Measurements from ENCODE around the gene PDZD2. TPM values are rescaled to one million over a fixed set of nuclear protein-coding genes. Genes with fewer than 3 reads are reported as not detected.
A peak's percentile ranks its signal among the peaks of the same experiment; 100 is the strongest.

The PDZD2 gene
- total RNA-seq, 1 experiment from 2014 or later, result 23.0 TPM

DNA sequence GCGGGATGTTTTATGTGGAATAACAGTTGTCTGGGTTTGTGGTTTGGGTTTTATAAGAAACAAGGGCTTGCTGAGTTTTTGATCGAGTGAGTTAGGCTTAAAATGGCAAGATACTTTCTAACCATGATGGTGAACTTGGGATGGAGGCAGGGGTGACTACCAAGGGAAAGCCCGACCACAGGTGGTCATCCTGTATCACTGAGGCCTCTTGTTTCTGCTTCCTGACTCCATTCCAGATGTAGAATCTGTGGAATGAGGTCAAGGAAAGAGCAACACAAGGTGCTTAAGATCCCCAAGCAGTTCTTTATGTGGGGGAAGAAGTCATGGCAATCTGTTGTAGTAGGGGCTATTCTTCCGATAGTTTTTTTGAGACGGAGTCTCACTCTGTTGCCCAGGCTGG, 412.9 kb downstream of the PDZD2 start:
- TF ChIP-seq, protein P1, sequence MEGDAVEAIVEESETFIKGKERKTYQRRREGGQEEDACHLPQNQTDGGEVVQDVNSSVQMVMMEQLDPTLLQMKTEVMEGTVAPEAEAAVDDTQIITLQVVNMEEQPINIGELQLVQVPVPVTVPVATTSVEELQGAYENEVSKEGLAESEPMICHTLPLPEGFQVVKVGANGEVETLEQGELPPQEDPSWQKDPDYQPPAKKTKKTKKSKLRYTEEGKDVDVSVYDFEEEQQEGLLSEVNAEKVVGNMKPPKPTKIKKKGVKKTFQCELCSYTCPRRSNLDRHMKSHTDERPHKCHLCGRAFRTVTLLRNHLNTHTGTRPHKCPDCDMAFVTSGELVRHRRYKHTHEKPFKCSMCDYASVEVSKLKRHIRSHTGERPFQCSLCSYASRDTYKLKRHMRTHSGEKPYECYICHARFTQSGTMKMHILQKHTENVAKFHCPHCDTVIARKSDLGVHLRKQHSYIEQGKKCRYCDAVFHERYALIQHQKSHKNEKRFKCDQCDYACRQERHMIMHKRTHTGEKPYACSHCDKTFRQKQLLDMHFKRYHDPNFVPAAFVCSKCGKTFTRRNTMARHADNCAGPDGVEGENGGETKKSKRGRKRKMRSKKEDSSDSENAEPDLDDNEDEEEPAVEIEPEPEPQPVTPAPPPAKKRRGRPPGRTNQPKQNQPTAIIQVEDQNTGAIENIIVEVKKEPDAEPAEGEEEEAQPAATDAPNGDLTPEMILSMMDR (IDR thresholded peaks at IDR 0.05; ENCODE audit: unreplicated experiment), result no peak
- no peak for DNase-seq (ENCODE audit: unreplicated experiment)
- Mint-ChIP-seq H3K4me1 (ENCODE audit: insufficient read depth, unreplicated experiment) (peaks cover 7% of the 10 kb centered on the region), H3K27ac (ENCODE audit: low read depth, unreplicated experiment) (no peak overlapping the region), H3K9me3 (ENCODE audit: unreplicated experiment) (no peaks in the 10 kb centered on the region), H3K27me3 (ENCODE audit: insufficient read depth, unreplicated experiment) (no peaks in the 10 kb centered on the region), H3K4me3 (ENCODE audit: unreplicated experiment) (no peak overlapping the region), H3K36me3 (ENCODE audit: insufficient read depth, unreplicated experiment) (peaks cover 38% of the 10 kb centered on the region)
- BruUV-seq (replicated peaks), result no TSS peak
- ChIA-PET POLR2A (no interaction called here), CTCF (no interaction called here)
- intact Hi-C loops (cut with micrococcal nuclease), result no loop called here

DNA sequence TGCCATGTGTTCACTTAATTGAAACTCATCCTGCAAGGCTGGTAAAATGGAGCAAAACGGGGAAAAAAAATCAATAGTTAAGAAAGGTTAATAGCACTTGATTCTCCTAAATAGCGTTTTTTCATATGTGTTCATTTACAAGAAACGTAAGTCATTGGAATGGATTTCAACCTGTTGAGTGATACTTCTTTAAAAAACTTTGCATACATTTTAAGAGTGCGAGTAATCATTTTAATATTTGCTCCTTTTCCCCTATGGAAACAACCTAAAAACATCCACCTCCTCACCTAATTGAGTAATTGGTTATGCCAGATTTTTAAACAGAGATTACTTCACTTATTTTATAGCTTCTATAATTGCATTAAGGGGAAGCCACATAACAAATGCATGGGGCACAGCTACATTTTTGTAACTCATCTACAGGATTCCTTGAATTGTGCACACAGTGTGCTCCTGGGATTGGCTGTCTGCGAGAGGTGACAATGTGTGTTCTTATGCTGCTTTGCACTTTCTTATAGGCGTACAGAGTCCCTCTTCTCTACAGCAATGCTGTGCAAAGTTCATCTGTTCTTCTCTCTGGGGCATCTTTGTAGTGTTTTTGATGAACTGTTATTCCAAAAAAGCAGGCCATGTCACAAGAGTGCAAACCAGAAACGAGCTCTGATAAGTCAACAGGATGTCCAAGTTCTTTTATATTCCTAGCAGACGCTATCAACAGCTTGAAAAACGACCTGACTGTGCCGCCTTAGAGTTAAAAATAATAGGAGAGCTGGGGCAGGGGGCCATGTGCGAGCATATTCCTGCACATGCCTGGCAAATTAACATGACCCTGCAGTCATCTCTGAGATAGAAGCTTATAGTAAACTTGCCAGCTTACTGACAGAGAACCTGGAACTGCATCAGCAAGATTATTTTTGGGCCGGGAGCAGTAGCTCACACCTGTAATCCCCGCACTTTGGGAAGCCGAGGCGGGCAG, 417.2 kb downstream of the PDZD2 start:
- CTCF ChIA-PET, result interaction anchor here (0.6 to 1.5 kb wide), 6 partner anchors 10 to 344 kb away, joined by 3 to 8 read pairs (median 3); no protein-coding TSS in a partner anchor
- BruUV-seq (replicated peaks), result no TSS peak
- Mint-ChIP-seq H3K4me3 (ENCODE audit: unreplicated experiment) (no peak overlapping the region), H3K27me3 (ENCODE audit: insufficient read depth, unreplicated experiment) (no peaks in the 10 kb centered on the region), H3K27ac (ENCODE audit: low read depth, unreplicated experiment) (peak overlapping the region; percentile 88), H3K36me3 (ENCODE audit: insufficient read depth, unreplicated experiment) (peaks cover 31% of the 10 kb centered on the region), H3K9me3 (ENCODE audit: unreplicated experiment) (no peaks in the 10 kb centered on the region), H3K4me1 (ENCODE audit: insufficient read depth, unreplicated experiment) (peaks cover 28% of the 10 kb centered on the region)
- intact Hi-C loops (cut with micrococcal nuclease), result loop anchor here (5.0 kb wide), 2 partner anchors 69 to 119 kb away; no protein-coding TSS in a partner anchor
- POLR2A ChIA-PET, result interaction anchor here (1.1 to 1.5 kb wide), 4 partner anchors 8 to 202 kb away, joined by 3 to 5 read pairs (median 4); no protein-coding TSS in a partner anchor
- TF ChIP-seq, protein P1 (IDR thresholded peaks at IDR 0.05; ENCODE audit: unreplicated experiment), result no peak
- DNase-seq (ENCODE audit: unreplicated experiment), result no peak

DNA sequence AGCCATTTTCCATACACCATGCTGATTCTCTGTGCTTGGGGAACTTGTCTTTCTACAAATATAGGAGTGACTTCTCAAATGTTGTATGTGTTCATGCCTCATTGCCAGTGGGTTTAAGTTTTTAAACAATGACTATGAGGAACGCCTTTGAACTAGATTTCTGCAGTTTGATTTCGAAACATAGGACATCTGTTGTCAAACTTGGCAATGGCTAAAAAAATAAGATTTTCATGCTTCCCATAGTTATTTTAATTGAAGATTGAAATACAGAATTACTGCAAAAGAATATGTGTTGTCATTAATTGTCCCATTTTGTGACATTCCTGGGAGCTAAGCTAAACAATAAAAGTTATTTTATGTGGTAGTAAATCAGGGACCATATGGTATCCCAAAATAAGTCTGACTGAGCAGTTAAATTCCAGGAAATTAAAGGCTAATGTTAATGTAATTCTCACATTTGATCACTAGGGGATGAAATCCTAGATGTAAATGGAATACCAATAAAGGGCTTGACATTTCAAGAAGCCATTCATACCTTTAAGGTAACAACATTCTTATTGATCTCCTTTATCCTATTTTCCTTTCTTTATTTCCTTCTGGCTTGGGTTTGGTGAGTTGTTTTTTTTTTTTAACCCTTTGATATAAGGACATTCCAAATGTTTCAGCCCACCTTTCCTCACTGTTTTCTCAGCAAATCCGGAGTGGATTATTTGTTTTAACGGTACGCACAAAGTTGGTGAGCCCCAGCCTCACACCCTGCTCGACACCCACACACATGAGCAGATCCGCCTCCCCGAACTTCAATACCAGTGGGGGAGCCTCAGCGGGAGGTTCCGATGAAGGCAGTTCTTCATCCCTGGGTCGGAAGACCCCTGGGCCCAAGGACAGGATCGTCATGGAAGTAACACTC, 418.5 kb downstream of the PDZD2 start:
- DNase-seq (ENCODE audit: unreplicated experiment), result peak; percentile 53
- CTCF ChIA-PET, result interaction anchor here (0.6 to 1.5 kb wide), 7 partner anchors 11 to 342 kb away, joined by 3 to 8 read pairs (median 5); no protein-coding TSS in a partner anchor
- Mint-ChIP-seq H3K36me3 (ENCODE audit: insufficient read depth, unreplicated experiment) (peaks cover 24% of the 10 kb centered on the region), H3K9me3 (ENCODE audit: unreplicated experiment) (no peaks in the 10 kb centered on the region), H3K4me3 (ENCODE audit: unreplicated experiment) (no peak overlapping the region), H3K27ac (ENCODE audit: low read depth, unreplicated experiment) (peak overlapping the region; percentile 88), H3K27me3 (ENCODE audit: insufficient read depth, unreplicated experiment) (no peaks in the 10 kb centered on the region), H3K4me1 (ENCODE audit: insufficient read depth, unreplicated experiment) (peaks cover 28% of the 10 kb centered on the region)
- intact Hi-C loops (cut with micrococcal nuclease), result loop anchor here (2.0 to 5.0 kb wide), 3 partner anchors 29 to 120 kb away; no protein-coding TSS in a partner anchor
- BruUV-seq (replicated peaks), result no TSS peak
- POLR2A ChIA-PET, result interaction anchor here (1.1 to 3.1 kb wide), 7 partner anchors 11 to 203 kb away, joined by 3 to 18 read pairs (median 5); no protein-coding TSS in a partner anchor
- TF ChIP-seq, protein P1 (IDR thresholded peaks at IDR 0.05; ENCODE audit: unreplicated experiment), result peak; percentile 31
